HuH-7 (cell line): ENCODE measurements around the gene RTN4IP1.
A peak's percentile ranks its signal among the peaks of the same experiment; 100 is the strongest.

Experiments
- DNase-seq: peaks from one replicate; pipeline ENCODE4 v3.0.0; 2011; ENCODE audit warnings: low spot score

The RTN4IP1 gene, protein sequence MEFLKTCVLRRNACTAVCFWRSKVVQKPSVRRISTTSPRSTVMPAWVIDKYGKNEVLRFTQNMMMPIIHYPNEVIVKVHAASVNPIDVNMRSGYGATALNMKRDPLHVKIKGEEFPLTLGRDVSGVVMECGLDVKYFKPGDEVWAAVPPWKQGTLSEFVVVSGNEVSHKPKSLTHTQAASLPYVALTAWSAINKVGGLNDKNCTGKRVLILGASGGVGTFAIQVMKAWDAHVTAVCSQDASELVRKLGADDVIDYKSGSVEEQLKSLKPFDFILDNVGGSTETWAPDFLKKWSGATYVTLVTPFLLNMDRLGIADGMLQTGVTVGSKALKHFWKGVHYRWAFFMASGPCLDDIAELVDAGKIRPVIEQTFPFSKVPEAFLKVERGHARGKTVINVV

DNA sequence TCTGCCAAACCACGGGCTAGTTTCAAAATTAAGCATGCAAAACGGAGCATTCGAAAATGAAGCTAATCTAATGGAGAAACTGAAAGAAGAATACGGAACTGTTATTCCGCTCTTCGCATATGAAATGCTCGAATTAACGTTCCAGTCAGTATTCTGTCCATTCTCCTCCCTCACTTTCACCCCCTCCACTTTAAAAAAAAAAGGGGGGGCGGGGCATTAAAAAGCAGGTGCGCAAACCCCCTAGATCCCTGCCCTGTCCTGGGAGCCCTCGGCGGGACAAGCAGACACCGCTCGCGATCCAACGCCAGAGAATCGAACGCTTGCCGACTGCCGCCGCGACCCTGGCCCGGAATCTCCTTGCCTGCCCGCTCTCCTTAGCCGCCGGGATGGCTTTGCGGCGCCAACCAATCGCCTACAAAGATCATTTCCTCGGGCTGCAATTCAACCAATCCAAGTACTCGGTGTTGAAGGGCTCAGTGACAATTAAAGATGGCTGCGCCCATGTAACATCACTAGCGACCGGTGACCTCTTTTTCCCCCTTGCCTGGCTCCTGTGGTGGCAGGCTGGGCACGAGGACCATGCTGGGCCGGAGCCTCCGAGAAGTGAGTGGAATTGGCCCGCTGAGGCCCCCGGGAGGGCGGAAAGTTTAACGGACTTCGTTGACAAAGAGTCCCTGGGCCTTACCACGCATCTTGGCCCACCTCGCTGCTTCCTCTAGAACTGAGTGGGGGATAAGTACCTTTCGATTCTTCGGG, at the start of gene RTN4IP1, which contains the start of gene QRSL1:
Gene RTN4IP1 (minus strand): TSS at position 396 of the 756 bp plus-strand sequence. CDS start 477 bp downstream, outside the sequence.
Gene QRSL1 (plus strand): TSS at position 476 of the 756 bp plus-strand sequence. CDS start 104 bp downstream, at position 580.
- peak; percentile 95 for DNase-seq

DNA sequence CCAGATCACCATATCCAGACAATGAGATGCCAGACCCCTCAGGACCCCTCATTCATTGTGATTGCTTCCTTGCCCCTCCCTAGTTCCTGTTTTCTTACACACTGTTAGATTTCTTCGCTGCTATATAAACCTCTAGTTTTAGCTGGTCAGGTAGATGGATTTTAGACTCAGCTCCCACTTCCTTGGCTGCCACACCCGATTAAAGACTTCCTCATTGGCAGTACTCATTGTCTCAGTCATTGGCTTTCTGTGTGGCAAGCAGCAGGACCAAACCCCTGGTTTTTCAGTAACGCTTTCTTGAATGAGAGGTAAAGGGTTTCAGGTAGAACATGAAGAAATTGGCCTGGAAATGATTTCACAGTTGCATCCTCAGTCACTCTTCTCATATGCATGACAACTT, 48.0 kb upstream of the RTN4IP1 start:
- no peak for DNase-seq

DNA sequence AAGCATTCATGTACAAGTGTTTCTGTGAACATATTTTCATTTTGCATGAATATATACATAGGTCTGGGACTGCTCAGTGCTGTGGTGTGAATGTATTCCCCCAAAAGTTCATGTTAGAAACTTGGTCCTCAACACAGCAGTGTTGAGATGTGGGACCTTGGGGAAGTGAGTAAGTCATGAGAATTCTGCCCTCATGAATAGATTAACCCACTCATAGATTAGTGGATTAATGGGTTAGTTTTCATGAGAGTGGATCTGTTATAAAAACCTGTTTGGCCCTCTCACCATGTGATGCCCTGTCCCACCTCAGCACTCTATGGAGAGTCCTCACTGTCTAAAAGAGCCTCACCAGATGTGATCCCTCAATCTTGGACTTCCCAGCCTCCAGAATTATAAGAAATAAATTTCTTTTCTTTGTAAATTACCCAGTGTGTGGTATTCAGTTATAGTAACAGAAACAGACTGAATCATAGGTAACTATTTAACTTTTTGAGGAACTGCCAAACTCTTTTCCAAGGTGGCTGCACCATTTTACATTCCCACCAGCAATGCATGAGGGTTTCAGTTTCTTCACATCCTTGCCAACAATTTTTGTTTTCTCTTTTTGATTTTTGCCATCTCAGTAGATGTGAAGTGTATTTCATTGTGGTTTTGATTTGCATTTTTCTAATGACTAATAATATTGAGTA, 45.4 kb upstream of the RTN4IP1 start:
- DNase-seq: no peak

DNA sequence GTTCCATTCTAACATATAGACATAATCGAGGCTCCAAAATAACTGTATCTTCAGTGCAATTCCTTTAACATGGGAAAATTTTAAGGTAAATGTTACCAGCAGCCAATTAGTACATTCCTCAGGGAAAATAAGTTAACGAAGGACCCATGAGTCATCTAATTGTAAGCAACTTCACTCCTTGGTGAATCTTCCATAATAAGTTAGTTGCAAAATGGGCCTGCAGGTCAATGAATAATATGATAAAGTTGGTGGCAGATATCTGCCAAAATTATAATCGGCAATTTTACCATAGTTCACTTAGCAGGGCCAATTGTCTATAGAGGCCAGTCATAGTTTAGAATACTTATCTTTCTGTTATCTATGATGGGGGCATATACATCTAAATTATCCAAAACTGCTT, 42.4 kb upstream of the RTN4IP1 start:
- DNase-seq: no peak

DNA sequence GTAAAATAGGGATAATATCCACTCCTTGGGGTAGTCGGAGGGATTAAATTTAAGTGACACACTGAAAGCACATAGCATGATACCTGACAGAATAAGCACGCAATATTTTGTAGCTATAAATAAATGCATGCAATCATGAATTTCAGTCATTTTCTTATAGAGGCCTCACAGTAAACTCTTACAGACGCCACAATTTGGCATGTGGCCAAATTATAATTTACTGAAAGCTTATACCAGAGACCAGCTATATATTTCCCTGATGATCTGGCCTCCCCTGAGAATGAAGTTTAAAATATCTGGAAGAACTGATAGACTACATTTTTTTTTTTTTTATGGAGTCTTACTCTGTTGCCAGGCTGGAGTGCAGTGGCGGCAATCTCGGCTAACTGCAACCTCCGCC, 40.9 kb upstream of the RTN4IP1 start:
- no peak for DNase-seq

DNA sequence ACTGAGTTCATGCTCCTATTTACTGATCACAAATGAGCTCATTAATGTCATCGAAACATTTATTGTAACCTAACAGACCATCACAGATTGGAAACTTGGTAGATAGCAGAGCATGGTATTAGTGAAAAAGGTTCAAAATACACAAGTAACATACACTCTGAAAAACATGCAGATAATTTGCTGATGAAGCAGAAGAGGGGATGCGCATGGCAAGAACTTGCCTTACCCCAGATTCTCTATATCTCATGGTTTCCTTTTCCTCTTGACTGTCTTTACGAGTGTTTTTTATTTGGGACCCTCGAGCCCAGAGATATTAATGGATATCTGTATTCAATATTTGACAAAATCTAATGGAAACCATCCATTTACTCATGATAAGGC, 37.7 kb upstream of the RTN4IP1 start:
- DNase-seq: no peak

DNA sequence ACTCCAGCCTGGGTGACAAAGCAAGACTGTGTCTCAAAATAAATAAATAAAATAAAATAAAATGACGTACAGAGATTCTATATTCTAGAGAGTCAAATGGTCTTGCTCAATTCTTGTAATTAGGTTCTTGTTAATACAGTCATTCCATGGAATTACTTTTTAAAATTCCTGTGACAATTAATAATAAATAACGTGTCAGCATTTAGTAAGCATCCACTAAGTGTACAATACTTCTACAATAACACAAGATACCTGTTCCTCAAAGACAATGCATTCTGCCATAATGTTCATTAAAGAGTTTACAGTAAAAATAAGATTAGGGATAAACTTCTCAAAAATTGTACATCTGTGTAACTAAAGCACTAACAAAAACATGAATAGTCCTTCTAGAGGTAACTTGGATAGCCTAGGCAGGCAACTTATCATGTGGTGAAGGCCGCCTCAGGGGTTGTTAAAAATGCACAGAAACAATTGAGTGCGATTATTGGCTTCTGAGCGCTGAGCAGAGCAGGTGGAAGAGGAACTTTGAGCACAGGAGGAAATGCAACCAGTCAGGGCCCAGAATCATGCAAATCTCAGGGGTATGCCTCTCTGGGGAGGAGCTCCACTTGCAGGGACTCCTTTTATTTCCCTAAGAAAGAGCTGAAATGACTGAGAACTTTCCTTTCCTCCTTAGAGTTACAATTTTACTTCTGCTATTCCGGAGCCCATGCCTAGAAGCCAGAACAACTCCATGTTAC, 37.2 kb upstream of the RTN4IP1 start:
- DNase-seq: no peak

DNA sequence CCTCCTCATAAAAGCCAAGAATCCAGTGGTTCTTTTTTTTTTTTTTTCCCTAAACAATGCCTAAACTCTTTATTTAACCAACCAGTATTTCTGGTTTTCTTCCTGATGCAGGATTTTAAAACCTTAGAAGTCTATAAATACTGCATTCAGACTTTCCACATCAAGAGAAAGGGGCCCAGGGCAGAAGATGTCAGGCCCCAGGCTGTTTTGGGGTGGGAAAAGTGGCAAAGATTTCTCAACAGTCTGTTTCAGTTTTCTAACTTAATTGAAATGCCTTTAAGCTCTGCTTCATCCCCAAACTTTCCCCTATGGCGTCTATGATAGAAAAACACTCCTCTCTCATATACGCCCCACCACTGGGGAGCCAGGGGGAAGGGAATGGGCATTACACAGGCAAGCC, 33.2 kb upstream of the RTN4IP1 start:
- DNase-seq: no peak

DNA sequence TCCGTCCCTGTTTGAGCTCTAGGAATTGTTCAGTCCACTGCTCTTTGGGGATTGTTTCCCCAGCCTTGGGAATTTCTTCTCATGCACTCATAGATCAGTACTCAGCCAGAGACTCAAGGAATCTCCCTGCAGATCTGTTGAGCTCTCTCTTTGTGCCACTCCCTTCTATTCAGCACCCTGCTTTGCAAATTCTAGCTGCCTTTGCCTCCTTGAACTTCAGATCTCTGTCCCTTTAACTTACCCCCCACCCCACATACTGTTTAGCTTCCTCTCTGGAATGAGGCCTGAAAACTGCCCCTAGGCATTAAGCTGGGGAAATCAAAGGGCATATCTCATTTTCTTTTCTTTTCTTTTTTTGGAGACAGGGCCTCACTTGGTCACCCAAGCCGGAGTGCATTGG, 30.6 kb upstream of the RTN4IP1 start:
- no peak for DNase-seq

DNA sequence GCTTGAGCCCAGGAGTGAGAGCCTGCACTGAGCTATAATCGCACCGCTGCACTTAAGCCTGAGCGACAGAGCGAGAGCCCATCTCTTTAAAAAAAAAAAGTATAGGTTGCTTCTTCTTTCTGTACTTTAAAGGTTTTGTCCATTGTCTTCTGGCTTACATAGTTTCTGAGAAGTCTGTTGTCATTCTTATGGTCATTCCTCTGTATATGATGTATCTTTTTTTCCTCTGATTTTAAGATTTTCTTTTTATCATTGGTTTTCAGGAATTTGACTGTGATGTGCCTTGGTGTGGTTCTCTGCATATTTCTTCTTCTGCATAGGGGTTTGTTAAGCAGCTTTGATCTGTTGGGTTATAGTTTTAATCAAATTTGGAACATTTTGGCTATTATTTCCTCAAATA, 29.2 kb upstream of the RTN4IP1 start:
- no peak for DNase-seq

DNA sequence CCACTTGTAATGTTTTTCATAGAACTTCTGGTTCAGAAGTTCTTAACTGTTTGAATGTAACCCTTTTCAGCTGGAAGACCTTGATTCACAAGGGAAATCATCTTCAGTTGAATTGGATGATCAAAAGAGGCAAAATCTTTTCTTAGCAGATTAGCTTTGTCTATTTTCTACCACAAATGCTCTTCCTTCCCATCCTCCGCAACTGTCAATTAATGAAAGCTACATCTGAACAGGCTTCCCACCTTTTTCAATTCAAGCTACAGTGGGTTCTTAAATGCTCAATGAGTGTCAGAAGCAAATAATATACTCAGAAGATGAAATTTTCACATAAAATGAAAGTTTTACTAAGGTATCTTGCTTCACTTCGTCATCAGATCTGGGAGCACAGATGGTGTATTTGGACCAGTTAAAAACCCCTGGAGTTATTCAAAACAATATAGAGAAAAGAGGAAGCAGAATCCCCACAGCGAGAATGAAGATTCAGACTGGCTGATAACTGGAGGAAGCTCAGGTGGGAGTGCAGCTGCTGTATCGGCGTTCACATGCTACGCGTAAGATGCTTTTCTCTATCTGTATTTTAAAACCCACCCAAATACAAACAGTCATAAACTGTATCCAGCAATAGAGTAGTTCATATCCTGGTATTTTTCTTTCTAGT, 19.5 kb upstream of the RTN4IP1 start:
- DNase-seq: no peak

DNA sequence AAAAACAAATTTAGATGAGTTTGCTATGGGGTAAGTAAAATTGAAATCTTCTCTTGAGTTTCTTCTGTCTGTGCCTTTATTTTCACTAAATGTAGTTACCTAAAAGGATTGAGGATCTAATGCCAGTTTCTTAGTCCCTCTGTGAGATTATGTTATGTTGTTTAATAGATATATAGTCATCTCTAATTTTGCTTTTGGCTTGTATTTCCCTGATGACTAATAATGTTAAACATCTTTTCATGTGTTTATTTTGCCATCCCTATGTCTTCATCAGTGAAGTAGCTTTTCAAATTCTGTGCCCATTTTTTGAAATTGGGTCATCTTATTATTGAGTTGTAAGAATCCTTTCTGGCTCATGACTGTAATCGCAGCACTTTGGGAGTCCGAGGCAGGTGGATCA, 13.8 kb upstream of the RTN4IP1 start:
- no peak for DNase-seq

DNA sequence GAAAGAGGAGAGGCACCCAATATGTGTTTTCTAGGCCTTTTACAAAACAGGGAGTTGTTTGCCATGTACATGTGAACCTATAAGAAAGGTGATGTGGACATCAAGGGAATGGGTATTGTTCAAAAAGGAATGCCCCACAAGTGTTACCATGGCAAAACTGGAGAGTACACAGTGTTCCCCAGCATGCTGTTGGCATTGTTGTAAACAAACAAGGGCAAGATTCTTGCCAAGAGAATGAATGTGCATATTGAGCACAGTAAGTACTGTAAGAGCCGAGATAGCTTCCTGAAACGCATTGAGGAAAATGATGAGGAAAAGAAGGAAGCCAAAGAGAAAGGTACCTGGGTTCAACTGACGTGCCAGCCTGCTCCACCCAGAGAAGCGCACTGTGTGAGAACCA, 13.2 kb upstream of the RTN4IP1 start:
- no peak for DNase-seq

DNA sequence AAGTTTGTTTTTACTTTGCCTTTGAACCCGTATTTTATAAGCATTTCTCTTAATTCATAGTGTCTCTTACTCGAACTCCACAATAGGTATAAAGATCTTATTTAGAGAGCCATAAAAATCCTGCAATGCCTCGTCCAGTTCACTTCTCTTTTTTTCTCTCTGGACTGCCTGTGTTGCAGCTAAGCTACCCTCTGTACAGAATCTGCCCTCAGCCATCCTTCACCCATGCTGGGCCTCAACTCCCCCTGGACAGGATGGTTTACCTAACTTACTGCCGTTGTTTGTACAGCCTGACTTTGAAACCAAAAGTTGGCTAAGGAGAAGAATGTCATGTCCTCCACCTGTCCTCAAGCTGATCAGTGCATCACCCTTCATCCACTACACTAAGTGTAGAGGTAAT, 10.5 kb upstream of the RTN4IP1 start:
- no peak for DNase-seq

DNA sequence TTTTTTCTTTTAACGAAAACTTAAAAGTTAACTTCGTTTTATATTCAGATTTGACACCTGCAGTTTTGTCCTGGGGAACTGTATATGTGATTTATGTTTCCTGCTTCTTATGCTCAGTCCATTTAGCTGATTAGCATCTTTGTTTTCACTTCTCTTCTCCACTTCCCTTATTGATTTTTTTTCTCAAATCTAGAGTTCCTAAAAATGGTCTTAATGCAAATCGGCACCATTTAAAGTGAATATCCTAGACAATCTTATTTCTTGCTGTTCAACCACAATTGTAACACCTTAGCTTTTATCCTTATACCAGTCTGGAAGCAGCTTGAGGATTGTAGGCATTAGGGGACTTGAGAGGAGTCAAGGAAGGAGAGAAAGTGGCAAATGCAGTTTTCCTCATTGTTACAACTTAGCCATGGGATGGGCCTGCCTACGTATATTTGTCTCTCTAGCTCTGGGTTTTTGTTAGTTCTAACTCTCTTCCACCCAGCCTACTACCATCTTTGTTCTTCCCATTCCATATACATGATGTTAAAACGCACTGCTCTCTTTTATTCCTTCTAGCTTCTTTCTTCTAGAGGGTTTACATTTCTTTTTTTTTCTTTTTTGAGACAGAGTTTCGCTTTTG, 8.5 kb upstream of the RTN4IP1 start:
- no peak for DNase-seq

DNA sequence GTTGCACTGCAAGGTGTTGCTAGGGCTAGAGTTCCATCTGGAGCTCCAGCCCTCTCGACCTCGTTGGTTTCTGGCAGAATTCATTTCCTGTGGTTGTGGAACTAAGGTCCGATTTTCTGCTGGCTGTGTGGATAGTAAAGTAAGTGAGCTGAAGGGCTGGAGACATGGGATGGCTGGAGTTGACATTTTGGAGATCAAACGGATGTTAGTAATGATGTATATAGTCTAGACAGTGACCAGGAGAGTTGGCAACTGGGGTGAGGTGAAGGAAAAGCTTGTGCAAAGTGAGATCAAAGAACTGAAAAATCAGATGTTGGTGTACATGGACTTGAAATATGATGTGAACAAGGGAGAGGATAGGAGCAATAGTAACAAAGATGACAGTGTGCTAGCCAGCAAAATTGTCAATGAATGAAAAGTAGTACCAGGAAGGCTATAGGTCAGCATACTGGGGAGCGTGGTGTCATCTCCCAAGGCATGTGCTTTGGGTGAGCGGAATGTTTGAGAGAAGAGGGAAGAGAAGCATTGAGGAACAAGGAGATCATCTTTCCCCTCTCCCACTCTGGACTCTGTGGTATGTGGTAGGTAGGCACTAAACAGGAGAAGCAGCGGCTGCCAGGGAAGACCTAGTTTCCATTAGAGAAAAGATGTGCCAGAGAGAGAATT, 7.9 kb upstream of the RTN4IP1 start:
- DNase-seq: no peak

DNA sequence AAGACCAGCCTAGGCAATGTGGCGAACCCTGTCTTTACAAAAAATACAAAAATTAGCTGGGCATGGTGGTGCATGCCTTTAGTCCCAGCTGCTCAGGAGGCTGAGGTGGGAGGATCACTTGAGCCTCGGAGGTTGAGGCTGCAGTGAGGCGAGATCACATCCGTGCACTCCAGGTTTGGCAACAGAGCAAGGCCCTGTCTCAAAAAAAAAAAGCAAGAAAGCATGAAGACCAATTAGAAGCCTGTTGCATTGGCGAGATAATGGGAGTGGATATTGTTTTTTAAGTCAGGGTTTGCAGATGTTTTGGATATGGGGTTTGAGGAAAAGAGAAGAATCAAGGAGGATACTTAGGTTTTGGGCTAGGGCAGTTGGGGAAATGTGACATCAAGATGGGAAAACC, 5.3 kb upstream of the RTN4IP1 start:
- DNase-seq: no peak

DNA sequence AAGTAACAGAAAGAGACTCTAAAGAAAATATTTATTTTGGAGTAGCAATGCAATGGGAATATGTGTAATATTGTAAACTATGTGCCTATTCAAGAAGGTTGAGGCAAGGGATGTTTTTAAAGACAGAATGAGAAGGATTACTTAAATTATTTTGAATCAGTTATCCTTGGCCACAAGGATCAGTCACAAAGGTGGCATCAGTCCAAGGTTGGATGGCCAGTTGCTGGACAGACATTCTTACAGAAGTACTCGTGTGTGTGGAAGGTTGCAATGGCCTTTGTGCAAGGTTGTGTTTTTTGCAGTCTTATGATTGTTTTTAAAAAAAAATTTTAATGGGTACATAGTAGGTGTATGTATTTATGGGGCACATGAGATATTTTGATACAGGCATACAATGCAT, 2.0 kb upstream of the RTN4IP1 start:
- no peak for DNase-seq

DNA sequence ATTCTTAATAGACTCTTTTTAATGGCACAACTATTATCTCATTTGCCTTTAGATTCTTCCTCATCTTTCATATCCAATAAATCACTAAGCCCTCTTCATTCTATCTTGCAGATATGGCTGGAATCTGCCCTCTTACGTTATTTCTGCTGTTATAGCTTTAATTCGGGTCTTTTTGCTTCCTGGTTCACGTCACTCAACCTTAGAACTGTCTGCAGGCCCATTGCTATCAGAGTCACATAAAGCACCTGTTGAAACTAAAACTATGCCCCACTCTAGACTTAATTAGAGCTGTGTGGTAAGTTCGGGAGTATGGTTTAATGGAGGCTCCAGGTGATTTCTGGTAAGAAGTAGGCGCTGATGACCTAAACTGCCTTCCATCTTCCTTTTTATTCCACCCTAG, 1.1 kb upstream of the RTN4IP1 start:
- no peak for DNase-seq

DNA sequence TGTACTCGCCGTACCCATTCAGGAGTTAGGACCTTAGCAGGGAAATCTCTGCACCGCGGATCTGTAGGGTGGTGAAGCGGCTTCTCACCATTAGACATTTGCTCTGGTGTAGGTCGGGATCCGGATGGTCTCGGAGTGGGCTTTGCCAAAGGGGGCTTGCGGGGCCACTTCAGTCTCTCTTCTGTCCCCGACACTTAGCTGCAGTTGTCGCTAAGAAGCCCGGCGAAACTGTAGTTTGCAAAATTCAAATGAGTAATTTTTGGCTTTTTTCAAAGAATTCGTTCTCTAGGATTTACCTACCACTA, 513 bp upstream of the RTN4IP1 start:
- DNase-seq: no peak

DNA sequence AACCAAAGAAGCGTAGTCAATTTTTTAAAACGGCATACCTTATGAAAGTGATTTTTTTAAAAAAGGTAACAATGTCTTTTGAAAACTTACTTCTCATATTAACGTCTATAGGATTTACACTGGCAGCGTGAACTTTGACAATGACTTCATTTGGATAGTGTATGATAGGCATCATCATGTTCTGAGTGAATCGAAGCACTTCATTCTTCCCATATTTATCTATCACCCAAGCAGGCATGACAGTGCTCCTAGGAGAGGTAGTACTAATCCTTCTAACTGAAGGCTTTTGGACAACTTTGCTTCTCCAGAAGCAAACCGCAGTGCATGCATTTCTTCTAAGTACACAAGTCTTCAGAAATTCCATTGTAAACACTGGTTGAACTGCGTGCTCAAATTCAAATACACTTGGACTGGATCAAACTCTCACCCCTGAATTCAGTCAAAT, 618 bp downstream of the RTN4IP1 start:
- no peak for DNase-seq
